ENCODE results near the gene LAGE3. TPM values are rescaled to one million over a fixed set of nuclear protein-coding genes. Genes with fewer than 3 reads are reported as not detected.

The LAGE3 gene
- total and polyA plus RNA-seq, 7 donors: 10.7 to 64.8 (median 24.1) TPM

GRCh38 chrX:154472685-154473632 lies 6.1 kb downstream of the LAGE3 start:
- no peaks in the 10 kb centered on the region for H3K9me3 ChIP-seq
- no peaks in the 10 kb centered on the region for H3K27me3 ChIP-seq (ENCODE audit: insufficient read depth in 3 of 3, low read length in 2 of 3)
- no peak for ATAC-seq
- peak in 1 of 2 donors; percentile 38 for DNase-seq
- WGBS, 3 donors: 76 to 83% (median 77%) methylated on average over 20 to 28 of the region's 28 CpGs
- TF ChIP-seq CTCF (IDR thresholded peaks at IDR 0.05): no peak
- no peak overlapping the region for H3K4me3 ChIP-seq
- intact Hi-C loops (cut with DNase I): no loop called here
- no peaks in the 10 kb centered on the region for H3K4me1 ChIP-seq
- H3K27ac ChIP-seq: no peak overlapping the region
- peaks cover 0 to 30% of the 10 kb centered on the region in 2 donors for H3K36me3 ChIP-seq (ENCODE audit: insufficient read depth in 1 of 2, low read depth in 1 of 2)

- ATAC-seq (no peak), DNase-seq (peak in 1 of 2 donors; percentile 26)
- WGBS, 3 donors: 75 to 87% (median 86%) methylated on average over 20 to 23 of the region's 23 CpGs
- no peak overlapping the region for H3K4me3 ChIP-seq
- intact Hi-C loops (cut with DNase I): no loop called here
- H3K36me3 ChIP-seq (ENCODE audit: insufficient read depth in 1 of 2, low read depth in 1 of 2): peaks cover 0 to 32% of the 10 kb centered on the region in 2 donors
- no peak for TF ChIP-seq CTCF (IDR thresholded peaks at IDR 0.05)
- H3K27ac ChIP-seq: no peak overlapping the region
- H3K9me3 ChIP-seq: no peaks in the 10 kb centered on the region
- no peaks in the 10 kb centered on the region for H3K27me3 ChIP-seq (ENCODE audit: insufficient read depth in 3 of 3, low read length in 2 of 3)
- H3K4me1 ChIP-seq: no peaks in the 10 kb centered on the region
These were observed 7.0 kb downstream of the LAGE3 start for GRCh38 chrX:154471839-154472684.

GRCh38 chrX:154470914-154471568 lies 8.0 kb downstream of the LAGE3 start:
- Histone ChIP-seq H3K4me1 (no peaks in the 10 kb centered on the region), H3K36me3 (ENCODE audit: insufficient read depth in 1 of 2, low read depth in 1 of 2) (peaks cover 0 to 42% of the 10 kb centered on the region in 2 donors), H3K27ac (no peak overlapping the region), H3K4me3 (no peak overlapping the region), H3K27me3 (ENCODE audit: insufficient read depth in 3 of 3, low read length in 2 of 3) (no peaks in the 10 kb centered on the region), H3K9me3 (no peaks in the 10 kb centered on the region)
- ATAC-seq: no peak
- DNase-seq: no peak
- 87 to 92% (median 89%) methylated on average over 13 to 23 of the region's 23 CpGs for WGBS, 3 donors
- intact Hi-C loops (cut with DNase I): no loop called here
- TF ChIP-seq CTCF (IDR thresholded peaks at IDR 0.05): no peak

- 89 to 93% (median 91%) methylated on average over 14 of the region's 14 CpGs for WGBS, 3 donors
- Histone ChIP-seq H3K36me3 (ENCODE audit: insufficient read depth in 1 of 2, low read depth in 1 of 2) (peaks cover 0 to 42% of the 10 kb centered on the region in 2 donors), H3K27me3 (ENCODE audit: insufficient read depth in 3 of 3, low read length in 2 of 3) (no peaks in the 10 kb centered on the region), H3K4me3 (no peak overlapping the region), H3K9me3 (no peaks in the 10 kb centered on the region), H3K27ac (no peak overlapping the region), H3K4me1 (no peaks in the 10 kb centered on the region)
- intact Hi-C loops (cut with DNase I): no loop called here
- TF ChIP-seq CTCF (IDR thresholded peaks at IDR 0.05): no peak
- DNase-seq (no peak), ATAC-seq (no peak)
These were observed 8.6 kb downstream of the LAGE3 start for GRCh38 chrX:154470434-154470833.

All from psoas muscle (tissue), 8 donors.